K562 treated with DMSO at 1 percent for 24 hours (cell line): ENCODE results near the gene ZNF606. TPM values are rescaled to one million over a fixed set of nuclear protein-coding genes. Genes with fewer than 3 reads are reported as not detected.

Source experiments
- total RNA-seq: library from RNA; unstranded; fragments of 300-600 nt; gene quantifications from 2 replicates; pipeline ENCODE4 v1.2.3, GENCODE V29; 2022; ENCODE audit warnings: low read depth; ENCODE audit not compliant: insufficient read depth

Gene ZNF606
- total RNA-seq, result 0.90 and 1.2 TPM in 2 replicates

DNA sequence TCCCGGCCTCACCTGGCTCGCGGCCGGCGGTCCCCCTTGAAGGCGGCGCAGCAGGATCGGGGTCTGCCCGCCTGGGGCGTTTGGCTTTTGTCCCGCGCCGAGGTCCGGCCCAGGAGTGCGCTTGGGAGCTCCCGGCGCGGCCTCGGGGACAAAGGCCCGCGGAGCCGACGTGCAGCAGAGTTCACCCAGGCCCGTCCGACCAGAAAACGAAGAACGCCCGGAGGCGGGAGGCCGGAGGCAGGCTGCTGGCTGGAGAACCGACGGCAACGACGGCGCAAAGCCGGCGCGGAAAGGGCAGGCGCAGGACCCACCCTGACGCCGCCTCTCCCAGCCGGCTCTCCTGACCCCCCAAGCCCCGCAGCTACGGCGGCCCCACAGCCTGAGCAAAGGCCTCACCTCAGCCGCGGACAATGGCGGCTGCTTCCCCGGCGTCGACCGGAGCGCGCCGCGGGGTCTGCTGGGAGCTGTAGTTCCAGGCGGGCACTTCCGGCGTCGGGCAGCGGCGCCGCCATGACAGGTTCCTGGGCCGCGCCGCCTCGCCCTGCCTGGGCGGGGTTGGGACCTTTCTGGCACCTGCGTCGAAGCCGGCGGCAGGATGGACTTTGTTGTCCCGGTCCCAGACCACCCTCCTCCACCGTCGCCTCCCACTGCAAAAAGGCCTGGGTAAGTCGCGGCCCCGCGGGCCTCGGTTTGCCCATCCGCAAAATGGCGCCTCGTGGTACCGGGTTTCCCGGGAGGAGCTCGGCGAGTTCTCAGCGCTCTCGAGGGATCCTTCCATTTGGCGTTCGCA lies at the start of gene ZNF606:
Gene ZNF606, minus strand, starts transcription at position 437 of the 790 bp plus-strand sequence. CDS start 1,501 bp downstream, outside the sequence.

DNA sequence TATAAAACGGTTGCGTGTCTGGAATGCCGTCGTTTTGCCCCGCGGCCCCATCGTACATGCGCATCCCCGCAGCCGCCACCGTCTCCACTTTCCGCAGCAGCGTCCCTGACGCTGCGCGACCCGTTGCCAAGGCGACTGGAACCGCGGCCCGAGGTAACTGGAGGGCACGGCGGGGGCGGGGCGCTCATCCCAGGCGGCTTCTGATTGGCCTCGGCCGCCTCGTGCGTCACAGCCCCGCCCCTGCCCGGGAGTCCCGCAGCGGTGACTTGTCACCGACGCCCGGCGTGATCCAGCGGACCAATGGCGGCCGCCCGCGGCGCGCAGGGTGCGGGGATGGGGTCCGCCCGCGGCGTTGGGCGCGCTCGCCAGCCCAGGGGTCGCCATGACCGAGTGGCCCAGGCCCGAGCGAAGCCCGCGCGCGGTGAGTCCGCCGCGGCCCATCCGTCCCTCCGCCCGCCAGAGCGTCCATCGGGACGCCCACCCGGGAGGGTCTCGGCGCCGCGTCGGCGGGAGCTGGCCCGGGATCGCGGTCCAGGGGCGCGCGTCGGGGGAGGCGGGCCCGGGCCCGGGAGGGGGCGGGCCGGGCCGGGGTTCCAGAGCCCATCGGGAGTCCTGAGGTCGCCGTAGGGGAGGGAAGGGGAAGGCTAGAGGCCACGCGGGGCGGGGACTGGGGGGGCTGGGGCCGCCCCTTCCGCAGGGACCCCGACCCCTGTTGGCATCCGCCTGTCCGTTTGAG lies 31.3 kb upstream of the ZNF606 start, which contains the start of gene ZSCAN1:
Gene ZSCAN1, plus strand, starts transcription at position 285 of the 736 bp plus-strand sequence. CDS start 3,812 bp downstream, outside the sequence.

DNA sequence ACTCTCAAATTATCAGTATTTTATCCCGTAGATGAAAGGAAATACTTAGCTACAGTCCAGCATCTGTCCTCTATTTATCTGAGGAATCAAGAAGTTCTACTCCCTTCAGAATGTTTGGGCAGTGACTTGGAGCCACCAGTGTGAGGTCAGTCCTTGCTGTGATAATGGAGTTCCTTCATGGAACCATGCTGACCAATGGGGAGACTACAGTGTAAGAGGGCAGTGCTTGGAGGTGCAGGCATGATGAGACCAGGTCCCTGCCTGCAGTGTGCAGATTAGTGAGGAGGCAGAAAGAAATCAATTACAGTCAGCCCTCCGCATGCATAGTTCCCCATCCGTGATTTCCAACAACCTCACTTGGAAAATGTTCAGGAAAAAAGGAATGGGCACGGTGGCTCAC lies 28.2 kb downstream of the ZNF606 start, which contains the start of gene C19orf18:
Gene C19orf18, minus strand, starts transcription at position 101 of the 400 bp plus-strand sequence. CDS start 102 bp downstream, outside the sequence.

GRCh38 chr19:57947419-57948134 lies 55.0 kb downstream of the ZNF606 start, which contains the start of gene ZNF256:
TSS of gene ZNF256 (minus strand) at chr19:57947706. CDS start at chr19:57947474, 232 bp downstream.

GRCh38 chr19:57934820-57935665 lies 67.6 kb downstream of the ZNF606 start, which contains the start of gene ZNF418:
TSS of gene ZNF418 (minus strand) at chr19:57935402. CDS start at chr19:57933822, 1,580 bp downstream.

Other genes with a start within 250 kb of the ZNF606 start
- gene ZNF586, start 233.1 kb downstream of the ZNF606 start, total RNA-seq, result 2.1 and 5.2 TPM in 2 replicates
- 4.8 TPM in 2 replicates for gene ZNF552, start 187.9 kb downstream of the ZNF606 start, total RNA-seq
- gene ZNF587B, start 172.5 kb downstream of the ZNF606 start, total RNA-seq, result 2.4 and 3.1 TPM in 2 replicates
- gene ZNF587, start 153.0 kb downstream of the ZNF606 start, total RNA-seq, result 6.6 and 7.5 TPM in 2 replicates
- 2.6 and 2.7 TPM in 2 replicates for gene ZNF814, start 113.8 kb downstream of the ZNF606 start, total RNA-seq
- 2.5 and 3.2 TPM in 2 replicates for gene ZNF417, start 86.2 kb downstream of the ZNF606 start, total RNA-seq
- 0.67 TPM in 1 of 2 replicates, not detected in the other for gene ZNF418, start 67.4 kb downstream of the ZNF606 start, total RNA-seq
- 0.14 TPM in 1 of 2 replicates, not detected in the other for gene ZNF256, start 55.1 kb downstream of the ZNF606 start, total RNA-seq
- not detected in 2 replicates for gene C19orf18, start 28.3 kb downstream of the ZNF606 start, total RNA-seq
- not detected in 2 replicates for gene ZSCAN1, start 31.2 kb upstream of the ZNF606 start, total RNA-seq
- gene ZNF135, start 56.5 kb upstream of the ZNF606 start, total RNA-seq, result 0.14 and 0.32 TPM in 2 replicates
- 7.9 and 11.5 TPM in 2 replicates for gene ZSCAN18, start 95.4 kb upstream of the ZNF606 start, total RNA-seq
- gene ZNF329, start 148.0 kb upstream of the ZNF606 start, total RNA-seq, result 2.6 and 2.7 TPM in 2 replicates
- 33.1 and 33.2 TPM in 2 replicates for gene ZNF274, start 180.2 kb upstream of the ZNF606 start, total RNA-seq
- gene ZNF544, start 226.1 kb upstream of the ZNF606 start, total RNA-seq, result 28.3 and 28.5 TPM in 2 replicates